ENCODE results near the gene CLSTN1. TPM values are rescaled to one million over a fixed set of nuclear protein-coding genes. Genes with fewer than 3 reads are reported as not detected.

The CLSTN1 gene
- total and polyA plus RNA-seq, 12 donors: 37.1 to 79.8 (median 63.8) TPM

- H3K9me3 ChIP-seq: no peaks in the 10 kb centered on the region
- TF ChIP-seq CTCF (IDR thresholded peaks at IDR 0.05): no peak
- no peaks in the 10 kb centered on the region for H3K27me3 ChIP-seq
- 91 to 93% methylated on average over 10 of the region's 10 CpGs for WGBS, 2 donors
- ATAC-seq (no peak), DNase-seq (no peak)
- intact Hi-C loops (cut with DNase I): no loop called here
- no peaks in the 10 kb centered on the region for H3K4me1 ChIP-seq
- no peak overlapping the region for H3K4me3 ChIP-seq
- peaks cover 4 to 100% (median 74%) of the 10 kb centered on the region in 9 donors for H3K36me3 ChIP-seq
- no peak overlapping the region for H3K27ac ChIP-seq
Measured at GRCh38 chr1:9737671-9738070, 86.1 kb downstream of the CLSTN1 start.

DNA sequence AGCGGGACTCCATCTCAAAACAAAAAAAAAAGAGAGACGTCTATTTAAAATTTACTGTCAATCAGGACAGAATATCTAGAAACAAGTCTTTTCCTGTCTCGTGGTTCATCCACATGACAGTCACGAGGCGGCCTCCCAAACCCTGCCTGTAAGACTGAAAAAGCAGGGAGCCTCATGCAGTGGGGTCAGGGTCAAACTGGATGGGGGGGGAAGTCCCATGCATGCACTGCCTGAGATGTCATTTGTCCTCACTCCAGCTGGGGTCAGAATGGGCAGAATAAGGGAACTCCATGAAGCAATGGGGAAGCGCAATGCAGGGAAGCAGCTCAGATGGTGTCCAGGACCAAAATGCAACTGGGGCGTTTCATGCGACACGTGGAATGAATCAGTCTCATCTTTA, 86.7 kb downstream of the CLSTN1 start:
- no peaks in the 10 kb centered on the region for H3K9me3 ChIP-seq
- H3K27ac ChIP-seq: no peak overlapping the region
- H3K27me3 ChIP-seq: no peaks in the 10 kb centered on the region
- no peaks in the 10 kb centered on the region for H3K4me1 ChIP-seq
- TF ChIP-seq CTCF (IDR thresholded peaks at IDR 0.05): no peak
- no peak for DNase-seq
- ATAC-seq: peak in 2 of 8 donors; percentile 30
- peaks cover 4 to 100% (median 80%) of the 10 kb centered on the region in 9 donors for H3K36me3 ChIP-seq
- WGBS, 2 donors: 89 to 90% methylated on average over 9 of the region's 9 CpGs
- H3K4me3 ChIP-seq: no peak overlapping the region
- intact Hi-C loops (cut with DNase I): no loop called here

DNA sequence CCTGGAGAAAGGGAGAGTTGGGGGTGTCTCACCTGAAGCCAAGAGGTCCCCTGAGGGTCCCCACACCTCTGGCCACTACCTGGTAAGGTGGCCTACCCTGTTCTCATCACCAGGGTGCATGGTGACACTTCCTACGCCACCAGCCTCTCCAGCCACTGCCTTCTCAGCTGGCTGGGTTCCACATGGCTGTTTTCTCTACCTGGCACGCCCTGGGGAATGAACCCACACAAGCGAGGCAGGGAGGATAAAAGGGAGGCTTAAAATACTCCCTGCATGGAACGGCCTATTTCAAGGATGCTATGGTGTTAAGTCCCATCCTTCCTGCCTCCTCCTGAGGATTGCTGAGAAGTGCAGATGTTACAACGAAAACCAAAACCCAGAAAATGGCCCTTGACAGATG, 87.5 kb downstream of the CLSTN1 start:
- Histone ChIP-seq H3K4me3 (no peak overlapping the region), H3K27ac (no peak overlapping the region), H3K4me1 (peaks cover 0 to 4% (median 0%) of the 10 kb centered on the region in 9 donors), H3K9me3 (no peaks in the 10 kb centered on the region), H3K36me3 (peaks cover 5 to 100% (median 84%) of the 10 kb centered on the region in 9 donors), H3K27me3 (no peaks in the 10 kb centered on the region)
- DNase-seq (no peak), ATAC-seq (no peak)
- WGBS, 2 donors: 93% methylated on average over 5 of the region's 5 CpGs
- intact Hi-C loops (cut with DNase I): no loop called here
- no peak for TF ChIP-seq CTCF (IDR thresholded peaks at IDR 0.05)

DNA sequence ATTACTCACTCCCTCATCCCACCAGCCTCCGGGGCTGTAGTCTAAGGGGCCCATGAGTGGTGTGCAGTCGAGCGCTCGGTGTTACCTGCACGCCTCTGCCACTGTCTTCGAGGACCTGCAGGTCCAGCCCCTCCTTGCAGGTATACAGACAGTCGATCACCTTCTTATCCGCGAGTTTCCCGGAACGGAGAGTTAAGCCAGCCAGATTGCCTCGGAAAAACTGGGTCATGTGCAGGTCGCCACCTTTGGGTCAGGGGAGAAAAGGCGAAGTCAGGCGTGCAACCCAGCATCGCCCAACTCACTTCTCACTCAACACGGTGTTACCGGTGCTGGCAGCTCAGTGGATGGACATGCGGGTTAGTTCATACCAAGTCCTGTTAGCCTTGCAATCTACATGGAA, 88.0 kb downstream of the CLSTN1 start:
- no peaks in the 10 kb centered on the region for H3K27me3 ChIP-seq
- intact Hi-C loops (cut with DNase I): no loop called here
- no peak for DNase-seq
- WGBS, 2 donors: 94 to 96% methylated on average over 19 of the region's 19 CpGs
- H3K4me1 ChIP-seq: peaks cover 0 to 9% (median 0%) of the 10 kb centered on the region in 9 donors
- peaks cover 8 to 100% (median 84%) of the 10 kb centered on the region in 9 donors for H3K36me3 ChIP-seq
- no peaks in the 10 kb centered on the region for H3K9me3 ChIP-seq
- no peak for TF ChIP-seq CTCF (IDR thresholded peaks at IDR 0.05)
- no peak overlapping the region for H3K4me3 ChIP-seq
- H3K27ac ChIP-seq: no peak overlapping the region
- ATAC-seq: no peak

All from heart right ventricle (tissue), 16 donors.